UCSD-AML1 (cell line): ENCODE results near the gene NOSTRIN.

Experiments
- DNase-seq: peaks from one replicate; lab custom pipeline; 2025; ENCODE audit not compliant: unreplicated experiment; lab: John Stamatoyannopoulos, UW

The NOSTRIN gene

GRCh38 chr2:168814939-168815907 is 12.8 kb downstream of the NOSTRIN start:
- DNase-seq: no peak

GRCh38 chr2:168816369-168816768 is 13.9 kb downstream of the NOSTRIN start:
- DNase-seq: no peak

- DNase-seq: no peak
Measured at GRCh38 chr2:168819050-168819715, 16.7 kb downstream of the NOSTRIN start.

- no peak for DNase-seq
Measured at GRCh38 chr2:168819829-168820489, 17.5 kb downstream of the NOSTRIN start.

- no peak for DNase-seq
Measured at GRCh38 chr2:168821577-168821976, 19.1 kb downstream of the NOSTRIN start.

- no peak for DNase-seq
Measured at GRCh38 chr2:168821992-168822391, 19.6 kb downstream of the NOSTRIN start.

GRCh38 chr2:168825126-168825525 is 22.7 kb downstream of the NOSTRIN start:
- DNase-seq: no peak

GRCh38 chr2:168830958-168831357 is 28.5 kb downstream of the NOSTRIN start:
- no peak for DNase-seq

GRCh38 chr2:168831662-168832061 is 29.2 kb downstream of the NOSTRIN start:
- DNase-seq: no peak

GRCh38 chr2:168835969-168836368 is 33.5 kb downstream of the NOSTRIN start:
- no peak for DNase-seq

GRCh38 chr2:168841445-168841844 is 39.0 kb downstream of the NOSTRIN start:
- no peak for DNase-seq

GRCh38 chr2:168843253-168843652 is 40.8 kb downstream of the NOSTRIN start:
- DNase-seq: no peak

GRCh38 chr2:168848225-168848624 is 45.8 kb downstream of the NOSTRIN start:
- DNase-seq: no peak

- DNase-seq: peak; percentile 26
Measured at GRCh38 chr2:168849610-168850009, 47.2 kb downstream of the NOSTRIN start.

- DNase-seq: no peak
Measured at GRCh38 chr2:168850846-168851245, 48.4 kb downstream of the NOSTRIN start.

- peak; percentile 30 for DNase-seq
Measured at GRCh38 chr2:168851674-168852320, 49.4 kb downstream of the NOSTRIN start.

- DNase-seq: no peak
Measured at GRCh38 chr2:168852481-168852880, 50.0 kb downstream of the NOSTRIN start.

GRCh38 chr2:168853471-168853870 is 51.0 kb downstream of the NOSTRIN start:
- DNase-seq: no peak

GRCh38 chr2:168854651-168855050 is 52.2 kb downstream of the NOSTRIN start:
- DNase-seq: no peak

- no peak for DNase-seq
Measured at GRCh38 chr2:168855601-168856000, 53.2 kb downstream of the NOSTRIN start.

- no peak for DNase-seq
Measured at GRCh38 chr2:168858146-168858545, 55.7 kb downstream of the NOSTRIN start.
